ENCODE data around the gene AQP12A.

DNA sequence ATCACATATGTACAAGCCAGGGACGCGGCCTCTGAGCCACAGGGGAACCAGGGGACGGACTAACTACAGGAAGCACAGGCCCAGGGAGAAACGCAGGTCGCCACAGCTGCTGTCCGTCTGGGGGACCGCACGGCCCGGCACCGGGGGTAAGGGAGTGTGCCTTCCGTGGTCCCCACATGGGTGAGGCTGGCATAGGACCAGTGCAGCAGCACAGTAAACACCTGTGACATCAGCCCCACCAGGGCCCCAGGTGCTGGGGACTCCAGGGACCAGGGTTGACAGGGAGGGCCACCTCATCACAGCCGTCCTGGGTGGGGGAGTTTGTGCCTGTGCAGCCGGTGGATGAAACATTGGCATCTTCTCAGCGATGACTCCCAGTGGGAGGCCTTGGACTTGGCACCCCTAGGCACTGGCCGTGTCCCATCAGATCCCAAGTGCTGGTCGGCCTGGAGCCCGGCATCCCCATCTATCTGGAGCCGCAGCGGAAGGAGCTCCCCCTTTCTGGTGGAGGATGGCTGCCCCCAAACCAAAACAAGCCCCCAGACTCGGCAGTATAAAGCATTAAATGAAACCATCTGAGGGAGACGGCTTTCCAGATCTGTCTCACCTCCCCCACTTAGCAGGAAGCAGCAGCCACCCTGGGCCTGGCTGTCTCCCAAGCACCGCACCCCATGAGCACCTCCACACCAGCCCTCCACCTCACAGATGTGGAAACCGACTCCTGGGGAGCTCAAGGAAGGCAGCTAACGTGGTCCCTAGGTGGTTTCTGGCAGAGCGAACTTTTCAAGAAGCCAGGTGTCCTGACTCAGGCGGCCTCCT is 22.5 kb downstream of the AQP12A start:
- TF ChIP-seq EZH2 (IDR thresholded peaks at IDR 0.05; ENCODE audit: borderline replicate concordance, insufficient read depth, low read depth, low read length, poor library complexity, severe bottlenecking): no peak
- TF ChIP-seq, protein P1, sequence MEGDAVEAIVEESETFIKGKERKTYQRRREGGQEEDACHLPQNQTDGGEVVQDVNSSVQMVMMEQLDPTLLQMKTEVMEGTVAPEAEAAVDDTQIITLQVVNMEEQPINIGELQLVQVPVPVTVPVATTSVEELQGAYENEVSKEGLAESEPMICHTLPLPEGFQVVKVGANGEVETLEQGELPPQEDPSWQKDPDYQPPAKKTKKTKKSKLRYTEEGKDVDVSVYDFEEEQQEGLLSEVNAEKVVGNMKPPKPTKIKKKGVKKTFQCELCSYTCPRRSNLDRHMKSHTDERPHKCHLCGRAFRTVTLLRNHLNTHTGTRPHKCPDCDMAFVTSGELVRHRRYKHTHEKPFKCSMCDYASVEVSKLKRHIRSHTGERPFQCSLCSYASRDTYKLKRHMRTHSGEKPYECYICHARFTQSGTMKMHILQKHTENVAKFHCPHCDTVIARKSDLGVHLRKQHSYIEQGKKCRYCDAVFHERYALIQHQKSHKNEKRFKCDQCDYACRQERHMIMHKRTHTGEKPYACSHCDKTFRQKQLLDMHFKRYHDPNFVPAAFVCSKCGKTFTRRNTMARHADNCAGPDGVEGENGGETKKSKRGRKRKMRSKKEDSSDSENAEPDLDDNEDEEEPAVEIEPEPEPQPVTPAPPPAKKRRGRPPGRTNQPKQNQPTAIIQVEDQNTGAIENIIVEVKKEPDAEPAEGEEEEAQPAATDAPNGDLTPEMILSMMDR (IDR thresholded peaks at IDR 0.05): no peak
